H1 (cell line): ENCODE results near the gene LARGE2. TPM values are rescaled to one million over a fixed set of nuclear protein-coding genes. Genes with fewer than 3 reads are reported as not detected.

Source experiments
- CTCF ChIA-PET: fragments of 300-600 bp; sonication (Branson Sonifier 250); formaldehyde crosslinking; loops from one replicate; lab custom pipeline; 2021; ENCODE audit not compliant: partially characterized antibody; lab: Charles Lee
- POLR2A ChIA-PET: fragments of 300-600 bp; sonication (Branson Sonifier 250); formaldehyde crosslinking; loops from one replicate; lab custom pipeline; 2021; ENCODE audit warnings: inconsistent platforms; ENCODE audit not compliant: partially characterized antibody; lab: Charles Lee
- DNase-seq, 2 experiments: peaks; one replicate each; pipeline versions ENCODE4 v3.0.0 to v3.0.0-alpha.2; 2010 to 2022; ENCODE audit warnings: low spot score in 2 of 2, low read depth in 1 of 2, mixed read lengths in 1 of 2
- FAIRE-seq: peaks from 2 replicates; lab custom pipeline; 2011; peaks lifted over from hg19 to GRCh38; lab: Jason Lieb, UNC
- H2AFZ ChIP-seq: 2 replicates; pipeline ENCODE4 v1.8.1; 2012; ENCODE audit warnings: low read length, inconsistent platforms
- H2AK5ac ChIP-seq: 2 replicates; pipeline ENCODE4 v1.6.1; 2013; ENCODE audit warnings: low read depth, low read length
- H2BK120ac ChIP-seq: replicated peaks from 2 replicates; pipeline ENCODE3; 2013; ENCODE audit warnings: low read depth, low read length, inconsistent platforms
- H2BK12ac ChIP-seq: 2 replicates; pipeline ENCODE4 v1.6.1; 2013; ENCODE audit warnings: low read depth, low read length
- H2BK15ac ChIP-seq: 2 replicates; pipeline ENCODE4 v1.6.1; 2013; ENCODE audit warnings: low read length
- H2BK20ac ChIP-seq: 2 replicates; pipeline ENCODE4 v1.6.1; 2013; ENCODE audit warnings: low read length
- H2BK5ac ChIP-seq: 2 replicates; pipeline ENCODE4 v1.6.1; 2013; ENCODE audit warnings: low read depth, low read length
- H3K14ac ChIP-seq: 2 replicates; pipeline ENCODE4 v1.6.1; 2013; ENCODE audit warnings: inconsistent platforms; ENCODE audit not compliant: insufficient read length
- H3K18ac ChIP-seq: 2 replicates; pipeline ENCODE4 v1.6.1; 2013; ENCODE audit warnings: low read length; ENCODE audit errors: extremely low read depth
- H3K23ac ChIP-seq: 2 replicates; pipeline ENCODE4 v1.6.1; 2013; ENCODE audit warnings: inconsistent platforms; ENCODE audit not compliant: insufficient read length
- H3K23me2 ChIP-seq: 2 replicates; pipeline ENCODE4 v1.6.1; 2013; ENCODE audit warnings: low read depth, low read length
- H3K27ac ChIP-seq: 2 replicates; pipeline ENCODE4 v1.6.1; 2011; ENCODE audit warnings: low read depth, low read length, inconsistent platforms
- H3K27me3 ChIP-seq, 4 experiments: replicated peaks in 1 of 4; 1 replicate in 1 of 4; 2 replicates in 3 of 4; pipeline versions ENCODE4 v1.6.1 to v1.8.1; 2011 to 2013; ENCODE audit warnings: low read length in 3 of 4, mild to moderate bottlenecking in 3 of 4, inconsistent platforms in 2 of 4, mixed read lengths in 2 of 4, moderate library complexity in 1 of 4; ENCODE audit not compliant: control insufficient read depth in 3 of 4, insufficient read depth in 3 of 4; ENCODE audit errors: extremely low read depth in 1 of 4
- H3K36me3 ChIP-seq, 4 experiments: 2 replicates each; pipeline versions ENCODE4 v1.6.1 to v1.8.1; 2011 to 2013; ENCODE audit warnings: mild to moderate bottlenecking in 4 of 4, low read length in 3 of 4, moderate library complexity in 2 of 4, control low read depth in 1 of 4, inconsistent platforms in 1 of 4; ENCODE audit not compliant: insufficient read depth in 4 of 4, control insufficient read depth in 2 of 4
- H3K4ac ChIP-seq: replicated peaks from 2 replicates; pipeline ENCODE3; 2013; ENCODE audit warnings: low read length, low read depth, mixed read lengths, inconsistent platforms; ENCODE audit not compliant: insufficient read length
- H3K4me1 ChIP-seq, 4 experiments: replicated peaks in 1 of 4; 1 replicate in 1 of 4; 2 replicates in 3 of 4; pipeline versions ENCODE4 v1.6.1 to v1.8.1; 2011 to 2013; ENCODE audit warnings: low read length in 3 of 4, inconsistent platforms in 2 of 4, mixed read lengths in 1 of 4; ENCODE audit not compliant: insufficient read depth in 4 of 4, control insufficient read depth in 3 of 4
- H3K4me2 ChIP-seq, 2 experiments: 2 replicates each; pipeline versions ENCODE4 v1.6.1 to v1.8.1; 2011 to 2013; ENCODE audit warnings: low read depth in 2 of 2, low read length in 2 of 2, control low read depth in 1 of 2, inconsistent platforms in 1 of 2, mild to moderate bottlenecking in 1 of 2; ENCODE audit not compliant: insufficient read depth in 1 of 2
- H3K4me3 ChIP-seq, 4 experiments: fragments of 200-600, 300-600 bp in 1 of 4; sonication (generic), shearing (Covaris generic), sonication (Bioruptor Twin) in 1 of 4; 2 replicates each; pipeline versions ENCODE4 v1.5.1 to v1.8.1; 2011 to 2016; ENCODE audit warnings: low read length in 4 of 4, low read depth in 3 of 4, control low read depth in 2 of 4, inconsistent platforms in 2 of 4, mild to moderate bottlenecking in 2 of 4, mixed read lengths in 1 of 4, moderate library complexity in 1 of 4; ENCODE audit not compliant: insufficient read depth in 2 of 4; ENCODE audit errors: extremely low read depth in 1 of 4
- H3K56ac ChIP-seq: replicated peaks from 2 replicates; pipeline ENCODE3; 2013; ENCODE audit warnings: low read depth, mild to moderate bottlenecking, mixed read lengths, low read length, inconsistent platforms; ENCODE audit not compliant: insufficient read length
- H3K79me1 ChIP-seq: 2 replicates; pipeline ENCODE4 v1.6.1; 2013; ENCODE audit warnings: low read depth, low read length, control low read depth
- H3K79me2 ChIP-seq, 2 experiments: 2 replicates each; pipeline versions ENCODE4 v1.6.1 to v1.8.1; 2012 to 2013; ENCODE audit warnings: low read length in 2 of 2, mild to moderate bottlenecking in 2 of 2, inconsistent platforms in 1 of 2; ENCODE audit not compliant: insufficient read depth in 2 of 2, control insufficient read depth in 1 of 2
- H3K9ac ChIP-seq, 4 experiments: replicated peaks in 1 of 4; 1 replicate in 1 of 4; 2 replicates in 3 of 4; pipeline versions ENCODE4 v1.6.1 to v1.8.1; 2011 to 2013; ENCODE audit warnings: low read depth in 3 of 4, low read length in 3 of 4, control low read depth in 2 of 4, mild to moderate bottlenecking in 2 of 4, moderate library complexity in 2 of 4, inconsistent platforms in 1 of 4; ENCODE audit errors: extremely low read depth in 1 of 4
- H3K9me3 ChIP-seq, 2 experiments: 2 replicates each; pipeline versions ENCODE4 v1.6.1 to v1.8.1; 2012 to 2013; ENCODE audit warnings: mild to moderate bottlenecking in 2 of 2, moderate library complexity in 2 of 2, control low read depth in 1 of 2, inconsistent platforms in 1 of 2, low read depth in 1 of 2, low read length in 1 of 2, mixed read lengths in 1 of 2; ENCODE audit not compliant: insufficient read depth in 2 of 2
- H4K20me1 ChIP-seq, 2 experiments: replicated peaks in 1 of 2; 2 replicates each; pipeline versions ENCODE3 to v1.8.1; 2011 to 2013; ENCODE audit warnings: inconsistent platforms in 2 of 2, low read length in 2 of 2, mild to moderate bottlenecking in 1 of 2; ENCODE audit not compliant: insufficient read depth in 2 of 2, control insufficient read depth in 1 of 2
- H4K5ac ChIP-seq: 2 replicates; pipeline ENCODE4 v1.6.1; 2013; ENCODE audit warnings: low read length, low read depth, mixed read lengths, inconsistent platforms; ENCODE audit not compliant: insufficient read length
- H4K8ac ChIP-seq: 2 replicates; pipeline ENCODE4 v1.8.0; 2013; ENCODE audit warnings: mild to moderate bottlenecking, moderate library complexity, low read length, inconsistent platforms; ENCODE audit not compliant: insufficient read depth; ENCODE audit errors: extremely low read depth
- H4K91ac ChIP-seq: replicated peaks from 2 replicates; pipeline ENCODE3; 2013; ENCODE audit warnings: low read length, mixed read lengths, inconsistent platforms; ENCODE audit not compliant: insufficient read length
- CBX5 ChIP-seq: fragments of 300-800, 300-1000 bp; sonication (generic); IDR thresholded peaks from 2 replicates; pipeline ENCODE4 v1.7.1; 2016; ENCODE audit warnings: antibody characterized with exemption, low read length, low read depth
- CBX8 ChIP-seq: fragments of 300-800, 300-1000 bp; sonication (generic); IDR thresholded peaks from 2 replicates; pipeline ENCODE4 v1.7.1; 2016; ENCODE audit warnings: low read depth, low read length, borderline replicate concordance
- KDM1A ChIP-seq: fragments of 200-600, 300-600 bp; sonication (generic); IDR thresholded peaks from 2 replicates; pipeline ENCODE4 v1.7.1; 2016; ENCODE audit warnings: mild to moderate bottlenecking, low read length, borderline replicate concordance
- NANOG ChIP-seq: IDR thresholded peaks from 2 replicates; pipeline ENCODE4 v1.6.1; 2011; ENCODE audit warnings: low read length, low read depth, mild to moderate bottlenecking, inconsistent platforms; ENCODE audit not compliant: insufficient read depth, poor library complexity, severe bottlenecking
- RFX5 ChIP-seq: IDR thresholded peaks from 2 replicates; pipeline ENCODE4 v1.6.1; 2011; ENCODE audit warnings: low read depth, low read length, improper control_type of control experiment, borderline replicate concordance
- SAP30 ChIP-seq: fragments of 300-600 bp; sonication (generic); IDR thresholded peaks from 2 replicates; pipeline ENCODE4 v1.7.1; 2012; ENCODE audit warnings: low read length, moderate library complexity, mild to moderate bottlenecking, inconsistent platforms; ENCODE audit not compliant: insufficient read depth, insufficient replicate concordance
- SIN3A ChIP-seq, 2 experiments: IDR thresholded peaks in 1 of 2; conservative IDR thresholded peaks in 1 of 2; 2 replicates each; pipeline ENCODE4 v1.6.1; 2011 to 2012; ENCODE audit warnings: low read length in 2 of 2, improper control_type of control experiment in 1 of 2, low read depth in 1 of 2, mild to moderate bottlenecking in 1 of 2
- SP1 ChIP-seq: IDR thresholded peaks from 2 replicates; pipeline ENCODE4 v1.6.1; 2011; ENCODE audit warnings: low read depth, low read length
- SP2 ChIP-seq: IDR thresholded peaks from 2 replicates; pipeline ENCODE4 v1.6.1; 2012; ENCODE audit warnings: mild to moderate bottlenecking, low read length, inconsistent platforms
- WGBS, 2 experiments: shearing (Covaris generic) in 1 of 2; methylation state at CpG; one replicate each; pipeline versions ENCODE4 v1.1.6 to v1.1.7; 2013 to 2015; ENCODE audit warnings: low lambda C conversion rate in 2 of 2, mixed read lengths in 2 of 2, inconsistent platforms in 1 of 2, low coverage in 1 of 2, missing lambda C conversion rate in 1 of 2; ENCODE audit not compliant: insufficient replicate concordance in 2 of 2, insufficient coverage in 1 of 2, insufficient read length in 1 of 2; ENCODE audit errors: extremely low coverage in 1 of 2, missing lambda C conversion rate in 1 of 2; 5-methylcytosine and 5-hydroxymethylcytosine counted together
- polyA plus RNA-seq, 7 experiments: library from polyadenylated mRNA; depleted of rRNA in 3 of 7; stranded (reverse) in 5 of 7; unstranded in 2 of 7; fragments of >200 nt in 5 of 7; fragments of 200-250 nt in 2 of 7; gene quantifications; 1 replicate in 5 of 7; 2 replicates in 1 of 7; 4 replicates in 1 of 7; pipeline versions ENCODE4 v1.2.1 to v1.2.3, GENCODE V29; 2011 to 2013; ENCODE audit warnings: missing spikeins in 2 of 7, mixed read lengths in 2 of 7
- total RNA-seq: library from RNA; stranded (reverse); fragmentation: NEBNext Ultra II Directional; extraction: Animal tissue kit (Norgen Biotek cat#: 25700); gene quantifications from 2 replicates; pipeline ENCODE4 v1.2.1, GENCODE V29; 2021
- TF ChIP-seq, protein P1 (sequence below): IDR thresholded peaks from 2 replicates; pipeline ENCODE4 v1.6.1; 2011; ENCODE audit warnings: low read depth, mild to moderate bottlenecking, low read length; ENCODE audit not compliant: insufficient read depth
- TF ChIP-seq, protein P2 (sequence below): IDR thresholded peaks from 2 replicates; pipeline ENCODE4 v1.6.1; 2011; ENCODE audit warnings: low read length, improper control_type of control experiment

Gene LARGE2
- total and polyA plus RNA-seq, 2 of the 8 experiments (the other 6 are each of a cell fraction or from before 2014, with no cell fraction given), result 111 to 137 TPM

DNA sequence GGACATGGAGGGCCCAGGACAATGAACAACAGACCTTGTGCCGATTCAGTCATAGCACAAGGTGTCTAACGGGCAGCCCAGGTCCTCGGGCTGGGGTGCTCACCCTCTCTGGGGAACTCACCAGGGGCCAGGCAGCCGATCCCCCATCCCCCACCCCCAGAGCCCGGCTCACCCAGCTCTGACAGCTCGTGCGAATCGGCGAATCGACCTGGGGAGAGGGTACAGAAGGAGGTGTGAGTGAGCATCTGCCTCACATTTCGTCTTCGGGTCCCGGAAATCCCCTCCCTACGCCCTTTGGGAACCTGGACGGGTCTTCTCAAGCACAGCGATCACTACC, 5.2 kb upstream of the LARGE2 start:
- Histone ChIP-seq H3K4ac (no peak overlapping the region), H3K14ac (no peak overlapping the region), H4K20me1 (peaks cover 4 to 19% of the 10 kb centered on the region in 2 experiments), H3K9me3 (no peaks in the 10 kb centered on the region), H4K5ac (no peak overlapping the region), H3K4me2 (peak overlapping the region; percentile 91 to 97), H3K79me2 (peaks cover 0 to 6% of the 10 kb centered on the region in 2 experiments; a peak in 1 of 4 replicates), H2AK5ac (no peak overlapping the region), H3K23ac (no peak overlapping the region), H3K27me3 (peaks cover 0 to 9% (median 0%) of the 10 kb centered on the region in 4 experiments; a peak in 3 of 7 replicates), H3K23me2 (peaks cover 17% of the 10 kb centered on the region), H3K36me3 (peaks cover 3 to 21% (median 15%) of the 10 kb centered on the region in 4 experiments; a peak in 7 of 8 replicates), H3K18ac (no peak overlapping the region), H3K27ac (peak overlapping the region; percentile 64; the same call in 1 of the 2 replicates), H2BK15ac (no peak overlapping the region), H3K9ac (peak overlapping the region in 3 of 4 experiments; percentile 44 to 70 (median 45); a peak in 6 of 7 replicates), H3K79me1 (peaks cover 8% of the 10 kb centered on the region; the same call in 1 of the 2 replicates), H3K4me1 (peaks cover 12 to 28% (median 20%) of the 10 kb centered on the region in 4 experiments), H3K56ac (no peak overlapping the region), H2BK5ac (no peak overlapping the region; the same call in 1 of the 2 replicates), H3K4me3 (peak overlapping the region; percentile 84 to 90 (median 88)), H2BK12ac (no peak overlapping the region), H2BK20ac (no peak overlapping the region), H2AFZ (no peak overlapping the region), H2BK120ac (no peak overlapping the region), H4K8ac (no peak overlapping the region), H4K91ac (no peak overlapping the region)
- DNase-seq (no peak), FAIRE-seq (no peak)
- POLR2A ChIA-PET, result interaction anchor here (0.6 to 5.4 kb wide), 10 partner anchors 10 to 384 kb away, joined by 3 to 36 read pairs (median 4); partner anchors contain the start of genes FREY1 and PHF21A
- CTCF ChIA-PET, result interaction anchor here (1.6 to 4.7 kb wide), 4 partner anchors 37 to 74 kb away, joined by 5 to 33 read pairs (median 10); no protein-coding TSS in a partner anchor
- WGBS, 2 experiments, result 14% methylated on average over 16 of the region's 16 CpGs; no CpG with 5 or more reads in 1 of the 2 experiments
- TF ChIP-seq SAP30, result no peak
- TF ChIP-seq SP1, result no peak
- TF ChIP-seq NANOG, result no peak
- TF ChIP-seq CBX5, result no peak
- TF ChIP-seq, protein P1, sequence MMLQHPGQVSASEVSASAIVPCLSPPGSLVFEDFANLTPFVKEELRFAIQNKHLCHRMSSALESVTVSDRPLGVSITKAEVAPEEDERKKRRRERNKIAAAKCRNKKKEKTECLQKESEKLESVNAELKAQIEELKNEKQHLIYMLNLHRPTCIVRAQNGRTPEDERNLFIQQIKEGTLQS, result no peak
- TF ChIP-seq SP2, result no peak
- no peak for TF ChIP-seq CBX8
- TF ChIP-seq RFX5, result no peak
- no peak for TF ChIP-seq KDM1A
- TF ChIP-seq, protein P2, sequence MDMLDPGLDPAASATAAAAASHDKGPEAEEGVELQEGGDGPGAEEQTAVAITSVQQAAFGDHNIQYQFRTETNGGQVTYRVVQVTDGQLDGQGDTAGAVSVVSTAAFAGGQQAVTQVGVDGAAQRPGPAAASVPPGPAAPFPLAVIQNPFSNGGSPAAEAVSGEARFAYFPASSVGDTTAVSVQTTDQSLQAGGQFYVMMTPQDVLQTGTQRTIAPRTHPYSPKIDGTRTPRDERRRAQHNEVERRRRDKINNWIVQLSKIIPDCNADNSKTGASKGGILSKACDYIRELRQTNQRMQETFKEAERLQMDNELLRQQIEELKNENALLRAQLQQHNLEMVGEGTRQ, result no peak
- TF ChIP-seq SIN3A (conservative IDR thresholded peaks at IDR 0.05 in 1 of 2, IDR thresholded peaks at IDR 0.05 in 1 of 2; ENCODE audit: low read depth in 1 of 2, low read length in 2 of 2), result no peak
